C4-2B (cell line): ENCODE results near the gene BID.

Experiments
- CTCF ChIP-seq: fragments of 450-650 bp; conservative IDR thresholded peaks from 2 replicates; pipeline ENCODE4 v1.5.1; 2017; ENCODE audit warnings: mild to moderate bottlenecking
- ZFX ChIP-seq: fragments of 450-650 bp; IDR thresholded peaks from 2 replicates; pipeline ENCODE4 v1.6.1; 2017

GRCh38 chr22:17802822-17803221, 28.6 kb upstream of the BID start:
- TF ChIP-seq CTCF (no peak), ZFX (no peak)
